ENCODE measurements around the gene RASGRF2.

Gene RASGRF2

DNA sequence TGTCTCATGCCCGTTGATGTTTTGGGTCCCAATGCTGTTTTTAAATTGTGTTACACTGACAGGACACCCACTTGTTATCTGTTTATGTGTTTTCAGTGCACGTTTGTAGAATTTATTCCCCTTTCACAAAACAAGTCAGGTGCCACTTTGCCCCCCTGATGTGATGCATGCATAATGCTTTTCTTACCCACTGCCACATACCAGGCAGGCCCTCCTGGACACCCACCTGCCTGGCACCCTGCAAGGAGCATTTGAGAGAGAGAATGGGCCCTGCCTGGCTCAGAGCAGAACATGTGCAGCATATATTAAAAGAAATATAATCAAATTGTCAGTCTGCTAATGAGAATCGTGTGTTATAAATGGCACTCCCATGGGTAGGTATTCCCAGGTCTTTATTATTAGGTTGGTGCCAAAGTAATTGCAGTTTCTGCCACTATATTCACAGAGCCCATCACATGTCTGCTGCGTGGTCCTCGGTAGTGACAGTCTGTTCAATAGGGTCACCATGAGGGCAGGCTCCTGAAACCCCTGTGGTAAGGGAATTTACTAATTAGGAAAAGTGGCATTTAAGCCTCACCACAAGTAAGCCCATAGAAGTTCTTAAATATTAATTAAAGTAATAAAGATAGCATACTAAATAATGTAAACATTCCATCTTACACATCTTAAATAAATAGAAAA lies 220.8 kb downstream of the RASGRF2 start:
- DNase-seq = peak; percentile 26

DNA sequence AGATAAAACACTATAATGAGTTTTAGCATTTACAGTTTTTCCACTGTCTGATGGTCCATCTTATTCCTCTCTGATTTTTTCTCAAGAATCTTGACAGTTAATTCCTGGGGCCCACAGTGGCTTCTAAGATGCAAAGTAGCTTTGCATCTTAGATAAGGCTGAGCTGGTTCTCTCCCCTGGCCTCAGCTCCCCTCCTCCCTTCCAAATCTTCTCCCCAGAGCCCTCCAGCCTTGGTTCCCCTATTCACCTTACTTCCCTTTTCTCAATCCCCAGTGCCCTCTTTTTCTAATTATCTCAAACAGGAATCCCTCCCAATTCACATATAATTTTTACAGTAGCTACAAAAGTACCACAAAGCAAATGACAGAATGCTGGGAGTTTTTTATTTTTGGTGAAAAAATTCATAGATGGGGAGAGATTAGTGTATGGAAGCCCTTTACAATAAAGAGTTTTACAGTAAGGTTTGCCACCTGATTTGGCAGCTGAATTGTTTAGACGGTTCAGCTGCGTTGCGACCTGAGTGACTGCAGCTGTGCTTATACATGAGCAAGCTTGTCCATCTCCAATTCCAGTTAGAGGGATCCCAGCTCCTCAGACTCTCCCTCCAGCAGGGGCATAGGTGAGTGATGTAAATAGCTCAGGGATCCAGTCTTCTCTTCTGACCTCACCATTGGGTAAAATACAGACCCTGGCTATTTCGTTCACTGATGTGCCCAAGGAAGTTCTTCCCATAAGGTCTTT lies 221.6 kb downstream of the RASGRF2 start:
- peak; percentile 20 for DNase-seq

DNA sequence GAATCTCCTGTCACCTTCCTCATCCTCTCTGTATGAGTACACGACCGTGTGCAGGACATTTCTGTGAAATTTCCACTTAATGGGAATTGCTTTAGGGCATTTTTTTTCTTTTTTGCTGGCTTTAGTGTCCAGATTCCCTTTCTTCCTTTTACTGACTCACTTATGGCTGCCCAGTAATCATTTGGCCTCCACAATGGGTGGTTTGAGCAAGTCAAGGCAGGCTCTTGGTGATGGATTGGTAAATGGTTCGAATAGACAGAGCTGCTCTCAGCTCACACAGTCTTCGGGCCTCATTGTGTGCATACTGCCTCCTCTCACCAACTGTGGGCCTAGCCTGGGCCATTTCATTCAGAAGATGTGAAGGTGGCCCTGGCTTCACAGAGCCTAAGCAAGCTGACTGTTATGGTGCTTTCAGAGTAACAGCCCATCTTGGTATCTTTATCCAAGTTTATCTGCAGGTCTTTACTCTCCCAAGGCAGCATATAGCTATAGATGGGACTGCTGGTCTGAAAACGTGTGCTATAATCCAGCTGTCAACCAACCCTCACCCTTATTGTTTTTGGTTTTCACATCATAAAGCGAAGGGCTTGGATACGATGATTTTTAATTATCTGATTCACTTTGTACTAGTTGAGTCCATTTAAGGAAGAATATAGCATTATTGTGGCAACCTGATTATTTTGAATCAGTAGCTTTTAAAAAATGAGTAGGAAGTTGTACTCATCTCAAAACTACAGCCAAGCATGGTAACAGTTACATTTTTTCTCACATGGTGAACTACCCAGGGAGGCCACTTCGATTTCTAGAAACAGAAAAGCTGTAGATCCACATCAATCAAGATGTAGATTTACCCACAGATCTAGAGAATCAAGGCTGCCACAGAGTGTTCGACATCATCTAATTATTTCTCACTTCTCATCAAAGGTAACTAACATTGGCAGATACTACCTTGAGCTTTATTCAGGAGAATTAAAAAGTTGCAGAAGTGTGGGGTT lies 222.5 kb downstream of the RASGRF2 start:
- DNase-seq = no peak

DNA sequence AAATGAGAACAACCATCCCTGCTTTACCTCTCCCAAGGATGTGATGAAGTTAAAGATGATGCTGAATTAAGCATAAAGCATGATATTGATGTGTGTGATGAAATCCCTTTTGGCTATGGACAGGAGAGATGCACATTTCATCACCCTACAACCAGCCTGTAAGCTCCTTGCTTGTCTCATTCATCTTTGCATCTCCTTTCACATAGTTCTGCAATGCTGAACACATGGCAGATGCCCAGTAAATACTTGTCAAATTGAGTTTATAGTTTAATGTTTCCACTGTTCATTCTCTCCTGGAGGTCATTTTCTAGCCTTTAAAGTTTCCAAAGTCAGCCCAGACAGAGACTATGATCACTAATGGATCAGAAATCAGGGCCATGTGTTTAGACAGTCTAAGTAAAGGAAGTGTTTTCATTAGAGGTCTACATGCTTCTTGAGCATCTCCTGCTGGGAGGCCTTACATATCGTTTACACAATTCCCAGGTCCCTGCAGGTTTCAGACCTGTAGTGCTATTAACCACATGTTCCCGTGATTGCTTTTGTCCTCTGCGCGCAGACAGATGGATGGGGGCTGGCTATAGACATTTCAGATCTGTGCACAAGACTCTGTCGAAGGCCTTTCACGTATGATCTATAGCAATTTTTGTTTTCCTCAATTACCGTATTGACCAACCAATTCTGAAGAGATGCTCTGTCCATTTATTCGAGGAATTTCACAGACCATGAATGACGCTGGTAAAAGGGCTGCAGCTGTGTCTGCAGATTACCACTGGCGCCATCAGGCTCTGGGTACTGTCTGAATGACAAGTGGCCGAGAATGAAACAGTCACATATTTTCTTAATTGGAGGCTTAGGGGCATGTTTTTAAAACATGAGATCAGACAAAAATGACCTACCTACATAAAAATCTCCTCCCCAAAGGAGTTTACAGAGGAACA lies 223.9 kb downstream of the RASGRF2 start:
- no peak for DNase-seq

DNA sequence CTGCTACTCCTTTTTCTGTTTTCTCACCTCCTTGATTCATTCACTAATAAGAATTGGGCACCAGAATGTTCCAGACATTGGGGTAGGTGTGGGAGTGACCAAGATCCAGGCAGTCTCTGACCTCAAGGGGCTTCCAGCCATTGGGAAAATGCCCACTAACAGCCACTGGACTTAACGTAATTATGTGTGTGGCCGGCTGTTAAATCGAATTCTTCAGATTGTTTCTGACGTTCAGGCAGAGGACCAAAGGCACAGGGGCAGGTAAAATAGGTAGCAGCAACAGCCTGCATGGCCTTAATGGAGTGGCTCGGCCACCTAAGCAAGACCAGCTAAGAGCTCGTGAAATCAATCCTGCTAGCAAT lies 224.6 kb downstream of the RASGRF2 start:
- DNase-seq = no peak

- DNase-seq = no peak
Observed at GRCh38 chr5:81187885-81188284, 227.7 kb downstream of the RASGRF2 start.

DNA sequence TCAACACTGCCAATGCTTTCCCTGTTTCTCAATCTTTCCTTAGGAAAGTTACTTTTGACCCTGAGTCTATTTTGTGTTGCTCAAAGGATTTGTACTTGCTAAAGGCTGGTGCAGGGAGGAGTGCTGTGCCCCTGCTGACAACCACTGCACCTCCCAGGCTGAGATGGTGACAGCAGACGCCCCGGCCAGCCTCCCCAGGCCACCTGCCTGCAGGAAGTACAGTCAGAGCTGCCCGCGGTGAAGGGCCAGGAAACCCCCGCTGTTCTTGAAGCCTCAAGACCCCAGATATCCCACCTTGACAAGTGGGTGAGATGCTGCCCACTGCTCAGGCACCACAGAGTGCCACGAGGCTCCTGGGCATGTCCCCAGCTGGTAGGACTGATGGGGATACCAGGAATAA lies 228.8 kb downstream of the RASGRF2 start:
- DNase-seq = no peak

DNA sequence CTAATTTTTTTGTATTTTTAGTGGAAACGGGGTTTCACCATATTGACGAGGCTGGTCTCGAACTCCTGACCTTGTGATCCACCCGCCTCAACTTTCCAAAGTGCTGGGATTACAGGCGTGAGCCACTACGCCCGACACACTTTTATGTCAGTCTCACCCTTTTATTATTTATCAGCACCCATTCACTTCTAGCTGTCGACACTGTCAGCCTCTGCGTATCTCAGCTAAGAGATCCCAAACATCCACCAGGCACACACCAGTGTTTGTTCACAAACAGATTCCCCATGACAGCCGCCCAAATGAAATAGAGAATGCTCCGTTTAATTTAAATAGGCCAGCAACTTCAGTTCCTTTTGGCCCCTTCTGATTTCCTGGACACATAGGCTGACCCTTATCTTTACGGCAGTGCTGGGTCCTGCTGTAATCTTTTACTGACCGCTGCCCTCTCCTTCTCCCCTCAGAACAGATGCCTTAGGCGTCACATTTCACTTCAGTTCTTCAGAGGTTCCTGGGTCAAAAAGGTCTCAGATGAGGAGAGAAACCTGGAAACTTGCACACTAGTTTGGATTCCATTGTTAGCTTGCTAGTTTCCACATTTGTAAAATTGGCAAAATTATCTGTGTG lies 229.8 kb downstream of the RASGRF2 start:
- DNase-seq = no peak

DNA sequence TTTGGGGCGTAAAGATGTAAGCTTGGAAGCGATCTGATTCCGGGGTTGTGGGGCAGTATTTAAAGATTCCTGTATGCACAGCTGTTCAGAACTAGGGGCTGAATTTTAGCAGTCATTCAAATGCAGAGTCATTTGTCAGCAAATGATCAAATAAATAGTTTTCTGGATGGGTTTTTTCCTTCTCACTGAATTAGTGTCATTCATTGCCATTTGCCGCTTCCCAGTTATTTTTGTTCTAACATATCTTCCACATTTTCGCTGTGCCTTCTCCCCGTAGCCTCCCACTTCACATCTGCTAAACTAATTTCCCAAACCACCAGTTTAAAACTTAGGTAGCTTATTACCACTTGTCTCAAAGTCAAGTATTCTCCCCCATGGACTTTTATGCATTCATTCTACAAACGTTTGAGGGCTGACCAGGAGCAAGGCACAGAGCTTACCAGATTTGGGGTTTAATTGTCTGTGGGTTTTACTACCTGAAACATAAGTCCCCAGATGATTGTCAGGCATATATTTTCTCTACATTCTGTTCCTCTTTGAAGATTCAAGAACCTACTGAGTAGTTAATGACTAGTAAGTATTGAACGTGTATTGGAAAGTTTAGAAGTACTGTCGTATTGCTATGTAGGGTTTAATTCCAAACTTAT lies 231.7 kb downstream of the RASGRF2 start:
- no peak for DNase-seq

DNA sequence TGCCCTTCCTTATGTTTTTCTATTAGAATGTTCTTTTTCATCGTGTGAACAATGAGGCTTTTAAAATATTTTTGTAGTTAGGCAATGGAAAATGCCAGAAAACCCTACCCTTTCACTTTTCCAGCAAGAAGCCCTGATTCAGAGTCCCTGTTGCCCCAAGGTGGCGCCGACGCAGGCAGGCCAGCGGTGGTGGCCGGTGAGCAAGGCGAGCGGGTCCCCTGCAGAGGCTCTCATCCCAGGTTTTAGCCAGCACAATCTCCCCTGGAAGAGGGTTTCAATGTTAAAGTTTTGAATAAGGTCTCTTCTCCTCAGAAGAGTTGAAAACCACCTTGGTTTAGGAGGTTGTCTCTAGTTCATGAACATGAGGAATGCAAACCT lies 232.2 kb downstream of the RASGRF2 start:
- no peak for DNase-seq

DNA sequence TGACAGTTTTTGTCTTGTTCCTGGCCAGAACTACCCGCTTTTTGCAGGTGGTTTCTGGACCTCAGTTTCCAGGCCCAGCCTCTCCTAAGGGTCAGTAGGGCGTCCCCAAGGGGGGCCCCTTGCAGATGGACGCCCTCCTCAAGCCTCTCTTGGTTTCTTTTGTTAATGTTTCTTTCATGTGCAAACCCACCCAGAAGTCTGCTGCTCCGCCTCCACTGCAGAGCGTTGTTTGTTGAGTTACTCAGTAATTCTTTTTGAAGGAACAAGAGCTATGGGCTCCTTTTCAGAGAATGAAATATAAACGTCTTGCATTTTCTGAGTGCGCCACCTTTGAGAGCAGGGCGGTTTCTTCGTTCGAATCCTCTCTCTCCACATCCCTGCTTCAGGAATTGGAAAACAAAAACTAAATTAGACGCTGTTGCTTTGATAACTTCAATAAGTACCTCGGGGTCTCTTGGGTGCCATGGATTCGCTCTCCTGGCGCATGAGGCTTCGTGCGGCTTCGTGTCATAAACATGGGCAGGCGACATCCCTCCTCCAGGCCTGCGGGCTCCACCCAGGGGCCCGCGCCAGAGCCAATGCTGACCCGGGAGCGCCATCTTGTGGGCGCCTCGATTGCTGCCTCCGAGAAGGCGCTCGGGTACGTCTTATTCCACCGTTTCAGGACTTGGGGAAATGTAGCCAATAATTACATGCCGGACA lies 234.6 kb downstream of the RASGRF2 start:
- DNase-seq = peak; percentile 85

GRCh38 chr5:81195335-81195929 lies 235.3 kb downstream of the RASGRF2 start:
- DNase-seq = no peak

GRCh38 chr5:81202655-81203054 lies 242.5 kb downstream of the RASGRF2 start:
- DNase-seq = no peak

- no peak for DNase-seq
Observed at GRCh38 chr5:81203729-81204128, 243.6 kb downstream of the RASGRF2 start.

DNA sequence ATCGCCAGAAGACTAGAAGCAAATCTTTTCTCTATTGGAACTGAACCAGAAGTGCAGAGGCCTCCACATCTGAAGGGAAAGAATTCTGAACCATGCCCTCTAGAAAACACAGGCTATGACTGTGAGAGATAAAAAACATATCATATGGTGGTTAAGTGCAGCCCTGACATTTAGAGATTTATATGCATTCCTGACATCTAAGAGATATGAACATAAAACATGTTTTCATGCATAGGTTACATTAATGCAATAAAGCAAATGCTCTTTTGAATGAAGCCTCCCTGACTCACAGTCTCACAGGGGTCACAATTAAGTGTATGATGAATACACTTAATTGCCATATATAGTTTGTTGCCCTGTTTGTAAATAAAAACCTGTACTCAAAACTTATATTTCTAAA lies 244.0 kb downstream of the RASGRF2 start:
- no peak for DNase-seq

- DNase-seq = no peak
Observed at GRCh38 chr5:81205058-81205457, 244.9 kb downstream of the RASGRF2 start.

DNA sequence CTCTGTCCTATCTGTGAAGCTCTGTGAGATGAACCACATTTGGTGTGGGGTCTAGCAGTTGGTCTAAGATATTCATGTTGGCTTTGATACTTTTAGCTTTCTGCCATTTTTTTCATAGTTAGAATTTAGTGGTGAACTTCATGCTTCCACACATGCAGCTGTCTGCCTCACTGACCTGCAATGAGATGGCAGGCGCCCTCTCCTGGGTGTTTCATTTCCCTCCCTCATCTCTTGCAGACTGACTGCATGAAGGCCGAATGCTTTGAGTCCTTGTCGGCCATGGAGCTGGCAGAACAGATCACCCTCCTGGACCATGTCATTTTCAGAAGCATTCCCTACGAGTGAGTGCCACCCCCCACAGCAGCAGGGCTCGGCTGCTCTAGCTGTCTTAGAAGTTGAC lies 246.8 kb downstream of the RASGRF2 start:
- no peak for DNase-seq

- DNase-seq = peak; percentile 21
Observed at GRCh38 chr5:81208904-81209303, 248.7 kb downstream of the RASGRF2 start.

- no peak for DNase-seq
Observed at GRCh38 chr5:81209386-81209785, 249.2 kb downstream of the RASGRF2 start.

GRCh38 chr5:81209869-81210493 lies 249.8 kb downstream of the RASGRF2 start:
- no peak for DNase-seq
